Measurements from ENCODE around the gene MCL1. TPM values are rescaled to one million over a fixed set of nuclear protein-coding genes. Genes with fewer than 3 reads are reported as not detected.
"Not testable (repeated sequence)": the region's sequence is repeated elsewhere in the genome, so short reads cannot be mapped to it uniquely, and the experiment has no call there.

Gene MCL1
- total RNA-seq, 1 donor from 2014 or later, result 85.9 TPM

GRCh38 chr1:150575518-150576366, 3.7 kb downstream of the MCL1 start:
- intact Hi-C loops (cut with DNase I), result no loop called here
- ATAC-seq (ENCODE audit: poor library complexity) (no peak), DNase-seq (no peak)

- DNase-seq (no peak), ATAC-seq (ENCODE audit: poor library complexity) (peak; percentile 26)
- intact Hi-C loops (cut with DNase I), result no loop called here
Measured at GRCh38 chr1:150575072-150575489, 4.3 kb downstream of the MCL1 start.

GRCh38 chr1:150574260-150575071, 4.9 kb downstream of the MCL1 start:
- DNase-seq (no peak), ATAC-seq (ENCODE audit: poor library complexity) (no peak)
- intact Hi-C loops (cut with DNase I), result no loop called here

- intact Hi-C loops (cut with DNase I); ATAC-seq (ENCODE audit: poor library complexity); DNase-seq: not testable (repeated sequence)
Measured at GRCh38 chr1:150573648-150574071, 5.8 kb downstream of the MCL1 start.

- ATAC-seq (ENCODE audit: poor library complexity), result no peak
- intact Hi-C loops (cut with DNase I), result no loop called here
Measured at GRCh38 chr1:150572918-150573647, 6.3 kb downstream of the MCL1 start.

GRCh38 chr1:150568594-150568966, 10.8 kb downstream of the MCL1 start:
- DNase-seq (no peak), ATAC-seq (ENCODE audit: poor library complexity) (peak; percentile 7)
- intact Hi-C loops (cut with DNase I), result no loop called here

More at GRCh38 chr1:150572918-150573647, 6.3 kb downstream of the MCL1 start:
- DNase-seq, result no peak

GRCh38 chr1:150567717-150568593, 11.5 kb downstream of the MCL1 start:
- intact Hi-C loops (cut with DNase I), result no loop called here
- peak; percentile 80 for ATAC-seq (ENCODE audit: poor library complexity)
- DNase-seq, result peak; percentile 84

GRCh38 chr1:150567341-150567716, 12.1 kb downstream of the MCL1 start:
- DNase-seq (no peak), ATAC-seq (ENCODE audit: poor library complexity) (peak; percentile 4)
- intact Hi-C loops (cut with DNase I), result no loop called here

GRCh38 chr1:150566589-150567340, 12.6 kb downstream of the MCL1 start:
- intact Hi-C loops (cut with DNase I), result no loop called here
- ATAC-seq (ENCODE audit: poor library complexity) (no peak), DNase-seq (no peak)

GRCh38 chr1:150565240-150565991, 14.0 kb downstream of the MCL1 start:
- ATAC-seq (ENCODE audit: poor library complexity); DNase-seq; intact Hi-C loops (cut with DNase I): not testable (repeated sequence)

- ATAC-seq (ENCODE audit: poor library complexity), result no peak
- DNase-seq, result no peak
- intact Hi-C loops (cut with DNase I), result loop anchor here (5.0 kb wide), 1 partner anchor 363 kb away; the partner anchor contains the start of gene SETDB1
Measured at GRCh38 chr1:150564051-150564991, 15.1 kb downstream of the MCL1 start.

- DNase-seq (peak; percentile 77), ATAC-seq (ENCODE audit: poor library complexity) (no peak)
- intact Hi-C loops (cut with DNase I), result loop anchor here (5.0 kb wide), 1 partner anchor 364 kb away; the partner anchor contains the start of gene SETDB1
Measured at GRCh38 chr1:150563340-150564038, 15.9 kb downstream of the MCL1 start.

- intact Hi-C loops (cut with DNase I), result loop anchor here (5.0 kb wide), 1 partner anchor 365 kb away; the partner anchor contains the start of gene SETDB1
- ATAC-seq (ENCODE audit: poor library complexity), result no peak
- DNase-seq, result no peak
Measured at GRCh38 chr1:150562446-150563339, 16.7 kb downstream of the MCL1 start.

- DNase-seq, result peak; percentile 97
- ATAC-seq (ENCODE audit: poor library complexity), result peak; percentile 87
- intact Hi-C loops (cut with DNase I), result loop anchor here (2.0 to 5.0 kb wide), 2 partner anchors 59 to 365 kb away; partner anchors contain the start of gene SETDB1
Measured at GRCh38 chr1:150561974-150562445, 17.4 kb downstream of the MCL1 start.

Measured in Right ventricle myocardium superior (tissue), 1 donor.